ENCODE results near the gene METTL16. TPM values are rescaled to one million over a fixed set of nuclear protein-coding genes. Genes with fewer than 3 reads are reported as not detected.

METTL16 gene
- total RNA-seq, 1 donor: 14.8 TPM

- Histone ChIP-seq H3K79me2 (ENCODE audit: insufficient read depth, low read length) (peaks cover 37% of the 10 kb centered on the region), H3K9me3 (ENCODE audit: low read depth, low read length) (no peaks in the 10 kb centered on the region), H3K4me3 (ENCODE audit: insufficient read depth, low read length) (no peak overlapping the region), H3K36me3 (ENCODE audit: insufficient read depth, low read length) (peaks cover 5% of the 10 kb centered on the region), H3K4me2 (ENCODE audit: insufficient read depth, low read length) (no peak overlapping the region), H3K4me1 (ENCODE audit: insufficient read depth, low read length) (no peaks in the 10 kb centered on the region), H3K27ac (ENCODE audit: low read depth, low read length) (no peak overlapping the region), H4K20me1 (ENCODE audit: insufficient read depth, low read length) (peaks cover 11% of the 10 kb centered on the region), H3K27me3 (ENCODE audit: insufficient read depth, low read length) (no peaks in the 10 kb centered on the region), H2AFZ (ENCODE audit: low read length) (no peak overlapping the region)
- DNase-seq (ENCODE audit: insufficient read length, low spot score, missing footprints): no peak
- TF ChIP-seq, protein P1, sequence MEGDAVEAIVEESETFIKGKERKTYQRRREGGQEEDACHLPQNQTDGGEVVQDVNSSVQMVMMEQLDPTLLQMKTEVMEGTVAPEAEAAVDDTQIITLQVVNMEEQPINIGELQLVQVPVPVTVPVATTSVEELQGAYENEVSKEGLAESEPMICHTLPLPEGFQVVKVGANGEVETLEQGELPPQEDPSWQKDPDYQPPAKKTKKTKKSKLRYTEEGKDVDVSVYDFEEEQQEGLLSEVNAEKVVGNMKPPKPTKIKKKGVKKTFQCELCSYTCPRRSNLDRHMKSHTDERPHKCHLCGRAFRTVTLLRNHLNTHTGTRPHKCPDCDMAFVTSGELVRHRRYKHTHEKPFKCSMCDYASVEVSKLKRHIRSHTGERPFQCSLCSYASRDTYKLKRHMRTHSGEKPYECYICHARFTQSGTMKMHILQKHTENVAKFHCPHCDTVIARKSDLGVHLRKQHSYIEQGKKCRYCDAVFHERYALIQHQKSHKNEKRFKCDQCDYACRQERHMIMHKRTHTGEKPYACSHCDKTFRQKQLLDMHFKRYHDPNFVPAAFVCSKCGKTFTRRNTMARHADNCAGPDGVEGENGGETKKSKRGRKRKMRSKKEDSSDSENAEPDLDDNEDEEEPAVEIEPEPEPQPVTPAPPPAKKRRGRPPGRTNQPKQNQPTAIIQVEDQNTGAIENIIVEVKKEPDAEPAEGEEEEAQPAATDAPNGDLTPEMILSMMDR (IDR thresholded peaks at IDR 0.05; ENCODE audit: extremely low read depth, low read depth, low read length): no peak
These were observed 29.9 kb downstream of the METTL16 start for GRCh38 chr17:2481760-2482159.

DNA sequence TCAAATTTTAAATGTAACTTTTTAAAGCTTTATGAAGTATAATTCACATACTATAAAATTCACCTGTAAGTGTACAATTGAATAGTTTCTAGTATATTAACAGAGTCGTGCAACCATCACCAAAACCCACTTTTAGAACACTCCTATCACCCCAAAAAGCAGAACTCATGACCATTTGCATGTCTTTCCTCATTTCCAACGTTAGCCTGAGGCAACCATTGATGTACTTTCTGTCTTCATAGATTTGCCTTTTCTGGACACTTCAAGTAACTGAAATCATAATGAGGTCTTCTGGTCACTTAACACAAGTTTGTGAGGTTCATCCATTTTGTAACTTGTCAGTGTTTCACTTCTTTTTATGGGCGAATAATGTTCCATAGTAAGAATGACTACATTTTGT, 33.2 kb downstream of the METTL16 start:
- Histone ChIP-seq H3K36me3 (ENCODE audit: insufficient read depth, low read length) (peaks cover 12% of the 10 kb centered on the region), H3K79me2 (ENCODE audit: insufficient read depth, low read length) (peaks cover 25% of the 10 kb centered on the region), H4K20me1 (ENCODE audit: insufficient read depth, low read length) (peaks cover 9% of the 10 kb centered on the region), H3K27me3 (ENCODE audit: insufficient read depth, low read length) (no peaks in the 10 kb centered on the region), H2AFZ (ENCODE audit: low read length) (no peak overlapping the region), H3K4me1 (ENCODE audit: insufficient read depth, low read length) (no peaks in the 10 kb centered on the region), H3K4me2 (ENCODE audit: insufficient read depth, low read length) (no peak overlapping the region), H3K4me3 (ENCODE audit: insufficient read depth, low read length) (no peak overlapping the region), H3K9me3 (ENCODE audit: low read depth, low read length) (no peaks in the 10 kb centered on the region), H3K27ac (ENCODE audit: low read depth, low read length) (no peak overlapping the region)
- DNase-seq (ENCODE audit: insufficient read length, low spot score, missing footprints): no peak
- TF ChIP-seq, protein P1 (IDR thresholded peaks at IDR 0.05; ENCODE audit: extremely low read depth, low read depth, low read length): no peak

DNA sequence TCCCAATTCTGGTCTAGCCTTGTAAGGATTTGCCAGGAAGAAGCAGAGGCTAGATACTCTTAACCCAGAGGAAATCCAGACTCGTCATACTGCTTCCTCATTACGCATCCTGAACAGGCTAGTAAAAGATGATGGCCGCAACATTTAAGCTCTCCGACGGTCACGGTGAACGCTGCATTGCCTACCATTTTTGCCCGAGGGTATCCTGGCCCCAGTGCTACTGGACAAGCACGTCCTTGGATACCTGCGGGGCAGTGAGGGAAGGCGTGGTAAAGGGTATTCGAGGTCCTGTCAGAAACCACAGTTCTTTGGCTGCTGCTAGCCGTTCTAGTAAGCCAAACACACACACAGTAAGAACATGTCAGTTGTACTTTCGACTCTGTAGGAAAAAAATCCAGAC, 36.6 kb downstream of the METTL16 start:
- Histone ChIP-seq H3K4me2 (ENCODE audit: insufficient read depth, low read length) (no peak overlapping the region), H3K36me3 (ENCODE audit: insufficient read depth, low read length) (peaks cover 12% of the 10 kb centered on the region), H3K79me2 (ENCODE audit: insufficient read depth, low read length) (peaks cover 8% of the 10 kb centered on the region), H3K9me3 (ENCODE audit: low read depth, low read length) (no peaks in the 10 kb centered on the region), H3K27ac (ENCODE audit: low read depth, low read length) (no peak overlapping the region), H2AFZ (ENCODE audit: low read length) (no peak overlapping the region), H3K27me3 (ENCODE audit: insufficient read depth, low read length) (no peaks in the 10 kb centered on the region), H3K4me3 (ENCODE audit: insufficient read depth, low read length) (no peak overlapping the region), H3K4me1 (ENCODE audit: insufficient read depth, low read length) (no peaks in the 10 kb centered on the region), H4K20me1 (ENCODE audit: insufficient read depth, low read length) (peaks cover 8% of the 10 kb centered on the region)
- DNase-seq (ENCODE audit: insufficient read length, low spot score, missing footprints): no peak
- TF ChIP-seq, protein P1 (IDR thresholded peaks at IDR 0.05; ENCODE audit: extremely low read depth, low read depth, low read length): no peak

DNA sequence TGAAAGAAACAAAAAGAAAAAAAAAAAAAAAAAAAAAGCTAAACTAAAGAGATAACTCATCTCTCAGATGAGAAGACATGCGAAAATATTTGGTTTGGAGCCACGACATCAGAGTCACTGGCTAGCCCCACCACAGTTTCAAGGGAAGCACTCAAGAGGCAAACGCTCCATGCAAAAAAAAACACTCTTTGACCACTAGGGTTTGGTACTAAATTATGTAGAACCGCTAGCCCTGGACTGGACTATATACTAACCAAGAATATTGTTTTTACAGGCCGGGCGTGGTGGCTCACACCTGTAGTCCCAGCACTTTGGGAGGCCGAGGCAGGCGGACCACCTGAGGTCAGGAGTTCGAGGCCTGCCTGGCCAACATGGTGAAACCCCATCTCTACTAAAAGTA, 37.3 kb downstream of the METTL16 start:
- peaks cover 8% of the 10 kb centered on the region for H4K20me1 ChIP-seq (ENCODE audit: insufficient read depth, low read length)
- H3K4me3 ChIP-seq (ENCODE audit: insufficient read depth, low read length): no peak overlapping the region
- no peak overlapping the region for H3K4me2 ChIP-seq (ENCODE audit: insufficient read depth, low read length)
- DNase-seq (ENCODE audit: insufficient read length, low spot score, missing footprints): no peak
- no peaks in the 10 kb centered on the region for H3K4me1 ChIP-seq (ENCODE audit: insufficient read depth, low read length)
- H3K36me3 ChIP-seq (ENCODE audit: insufficient read depth, low read length): peaks cover 15% of the 10 kb centered on the region
- H3K27ac ChIP-seq (ENCODE audit: low read depth, low read length): no peak overlapping the region
- no peaks in the 10 kb centered on the region for H3K9me3 ChIP-seq (ENCODE audit: low read depth, low read length)
- H3K79me2 ChIP-seq (ENCODE audit: insufficient read depth, low read length): peaks cover 4% of the 10 kb centered on the region
- H2AFZ ChIP-seq (ENCODE audit: low read length): no peak overlapping the region
- H3K27me3 ChIP-seq (ENCODE audit: insufficient read depth, low read length): no peaks in the 10 kb centered on the region
- TF ChIP-seq, protein P1 (IDR thresholded peaks at IDR 0.05; ENCODE audit: extremely low read depth, low read depth, low read length): no peak

Measured in osteoblast (primary cell).